ENCODE measurements around the gene DNM3.

DNM3 gene

GRCh38 chr1:171916315-171916771 is 75.0 kb downstream of the DNM3 start:
- no peak for TF ChIP-seq FOXM1 (IDR thresholded peaks at IDR 0.05; ENCODE audit: borderline replicate concordance)
- no peak for TF ChIP-seq LEF1 (IDR thresholded peaks at IDR 0.05; ENCODE audit: borderline replicate concordance)
- no peak for TF ChIP-seq CTBP1 (IDR thresholded peaks at IDR 0.05; ENCODE audit: borderline replicate concordance)
- TF ChIP-seq FOXK2 (IDR thresholded peaks at IDR 0.05), result no peak
- TF ChIP-seq TARDBP (IDR thresholded peaks at IDR 0.05), result no peak
- no peak for TF ChIP-seq ELF4 (IDR thresholded peaks at IDR 0.05)
- ChIA-PET CTCF (no interaction called here), POLR2A (no interaction called here)
- DNase-seq (ENCODE audit: extremely low spot score), result no peak

GRCh38 chr1:171917331-171917730 is 76.0 kb downstream of the DNM3 start:
- TF ChIP-seq PKNOX1 (IDR thresholded peaks at IDR 0.05), result no peak
- POLR2A ChIA-PET, result no interaction called here
- CTCF ChIA-PET, result no interaction called here
- DNase-seq (ENCODE audit: extremely low spot score), result no peak

- DNase-seq (ENCODE audit: extremely low spot score), result no peak
- POLR2A ChIA-PET, result no interaction called here
- CTCF ChIA-PET, result no interaction called here
- no peak for TF ChIP-seq ARNT (IDR thresholded peaks at IDR 0.05)
- no peak for TF ChIP-seq TARDBP (IDR thresholded peaks at IDR 0.05)
- TF ChIP-seq FOXM1 (IDR thresholded peaks at IDR 0.05; ENCODE audit: borderline replicate concordance), result no peak
- TF ChIP-seq SP1 (IDR thresholded peaks at IDR 0.05), result no peak
- no peak for TF ChIP-seq SUZ12 (IDR thresholded peaks at IDR 0.05)
- TF ChIP-seq LEF1 (IDR thresholded peaks at IDR 0.05; ENCODE audit: borderline replicate concordance), result no peak
- TF ChIP-seq HDGF (IDR thresholded peaks at IDR 0.05; ENCODE audit: borderline replicate concordance), result no peak
- no peak for TF ChIP-seq FOXK2 (IDR thresholded peaks at IDR 0.05)
- TF ChIP-seq ELF4 (IDR thresholded peaks at IDR 0.05), result no peak
- no peak for TF ChIP-seq FOXA1 (IDR thresholded peaks at IDR 0.05)
- TF ChIP-seq BHLHE40 (IDR thresholded peaks at IDR 0.05; ENCODE audit: borderline replicate concordance), result no peak
- no peak for TF ChIP-seq NFRKB (IDR thresholded peaks at IDR 0.05)
- TF ChIP-seq ZNF384 (IDR thresholded peaks at IDR 0.05), result no peak
Measured at GRCh38 chr1:171919891-171920887, 78.9 kb downstream of the DNM3 start.

GRCh38 chr1:171922999-171923398 is 81.7 kb downstream of the DNM3 start:
- CTCF ChIA-PET, result no interaction called here
- POLR2A ChIA-PET, result no interaction called here

GRCh38 chr1:171929121-171929520 is 87.8 kb downstream of the DNM3 start:
- ChIA-PET POLR2A (no interaction called here), CTCF (interaction anchor here (0.5 kb wide), 1 partner anchor 705 kb away, joined by 3 read pairs; no protein-coding TSS in a partner anchor)
- peak; percentile 13 for DNase-seq (ENCODE audit: extremely low spot score)
- TF ChIP-seq HDGF (IDR thresholded peaks at IDR 0.05; ENCODE audit: borderline replicate concordance), result no peak

More at GRCh38 chr1:171922999-171923398, 81.7 kb downstream of the DNM3 start:
- TF ChIP-seq NFRKB (IDR thresholded peaks at IDR 0.05), result no peak
- no peak for TF ChIP-seq FOXA1 (IDR thresholded peaks at IDR 0.05)
- TF ChIP-seq CTBP1 (IDR thresholded peaks at IDR 0.05; ENCODE audit: borderline replicate concordance), result no peak
- no peak for TF ChIP-seq LEF1 (IDR thresholded peaks at IDR 0.05; ENCODE audit: borderline replicate concordance)
- no peak for TF ChIP-seq FOXK2 (IDR thresholded peaks at IDR 0.05)
- no peak for TF ChIP-seq ZNF384 (IDR thresholded peaks at IDR 0.05)
- no peak for TF ChIP-seq ARNT (IDR thresholded peaks at IDR 0.05)
- no peak for TF ChIP-seq L3MBTL2 (conservative IDR thresholded peaks at IDR 0.05)
- TF ChIP-seq PKNOX1 (IDR thresholded peaks at IDR 0.05), result no peak
- no peak for TF ChIP-seq SUZ12 (IDR thresholded peaks at IDR 0.05)
- TF ChIP-seq BHLHE40 (IDR thresholded peaks at IDR 0.05; ENCODE audit: borderline replicate concordance), result no peak
- TF ChIP-seq ELF4 (IDR thresholded peaks at IDR 0.05), result no peak
- no peak for TF ChIP-seq TARDBP (IDR thresholded peaks at IDR 0.05)
- TF ChIP-seq SP1 (IDR thresholded peaks at IDR 0.05), result no peak
- TF ChIP-seq FOXM1 (IDR thresholded peaks at IDR 0.05; ENCODE audit: borderline replicate concordance), result no peak
- TF ChIP-seq HDGF (IDR thresholded peaks at IDR 0.05; ENCODE audit: borderline replicate concordance), result no peak
- no peak for DNase-seq (ENCODE audit: extremely low spot score)

GRCh38 chr1:171931752-171932151 is 90.5 kb downstream of the DNM3 start:
- no peak for DNase-seq (ENCODE audit: extremely low spot score)
- TF ChIP-seq CTBP1 (IDR thresholded peaks at IDR 0.05; ENCODE audit: borderline replicate concordance) (no peak), ELF4 (IDR thresholded peaks at IDR 0.05) (no peak), NFRKB (IDR thresholded peaks at IDR 0.05) (no peak)
- ChIA-PET POLR2A (no interaction called here), CTCF (no interaction called here)

- DNase-seq (ENCODE audit: extremely low spot score), result no peak
- CTCF ChIA-PET, result no interaction called here
- TF ChIP-seq ARNT (IDR thresholded peaks at IDR 0.05) (no peak), SP1 (IDR thresholded peaks at IDR 0.05) (no peak), BHLHE40 (IDR thresholded peaks at IDR 0.05; ENCODE audit: borderline replicate concordance) (no peak), LEF1 (IDR thresholded peaks at IDR 0.05; ENCODE audit: borderline replicate concordance) (no peak), FOXK2 (IDR thresholded peaks at IDR 0.05) (no peak), ELF4 (IDR thresholded peaks at IDR 0.05) (no peak), HDGF (IDR thresholded peaks at IDR 0.05; ENCODE audit: borderline replicate concordance) (no peak), SUZ12 (IDR thresholded peaks at IDR 0.05) (no peak), ZNF384 (IDR thresholded peaks at IDR 0.05) (no peak), FOXA1 (IDR thresholded peaks at IDR 0.05) (no peak), PKNOX1 (IDR thresholded peaks at IDR 0.05) (no peak), NFRKB (IDR thresholded peaks at IDR 0.05) (no peak), L3MBTL2 (conservative IDR thresholded peaks at IDR 0.05) (no peak), TARDBP (IDR thresholded peaks at IDR 0.05) (no peak), CTBP1 (IDR thresholded peaks at IDR 0.05; ENCODE audit: borderline replicate concordance) (no peak), FOXM1 (IDR thresholded peaks at IDR 0.05; ENCODE audit: borderline replicate concordance) (no peak)
- POLR2A ChIA-PET, result no interaction called here
Measured at GRCh38 chr1:171934664-171935063, 93.4 kb downstream of the DNM3 start.
